Fibroblast of lung (primary cell): ENCODE measurements around the gene KIF21B.

ENCODE experiments used
- EZH2 ChIP-seq: IDR thresholded peaks from 2 replicates; pipeline ENCODE4 v1.5.1; 2012; ENCODE audit warnings: low read length, control low read depth, mild to moderate bottlenecking; ENCODE audit errors: missing control alignments
- TF ChIP-seq, protein P1 (sequence below), 2 donors: IDR thresholded peaks in 1 of 2; conservative IDR thresholded peaks in 1 of 2; 1 replicate in 1 of 2; 2 replicates in 1 of 2; pipeline ENCODE4 v1.5.1; 2011 to 2012; ENCODE audit warnings: low read length in 2 of 2, control low read depth in 1 of 2, inconsistent platforms in 1 of 2, low read depth in 1 of 2, mild to moderate bottlenecking in 1 of 2

GRCh38 chr1:200980452-200980772 lies 43.1 kb downstream of the KIF21B start:
- TF ChIP-seq, protein P1, sequence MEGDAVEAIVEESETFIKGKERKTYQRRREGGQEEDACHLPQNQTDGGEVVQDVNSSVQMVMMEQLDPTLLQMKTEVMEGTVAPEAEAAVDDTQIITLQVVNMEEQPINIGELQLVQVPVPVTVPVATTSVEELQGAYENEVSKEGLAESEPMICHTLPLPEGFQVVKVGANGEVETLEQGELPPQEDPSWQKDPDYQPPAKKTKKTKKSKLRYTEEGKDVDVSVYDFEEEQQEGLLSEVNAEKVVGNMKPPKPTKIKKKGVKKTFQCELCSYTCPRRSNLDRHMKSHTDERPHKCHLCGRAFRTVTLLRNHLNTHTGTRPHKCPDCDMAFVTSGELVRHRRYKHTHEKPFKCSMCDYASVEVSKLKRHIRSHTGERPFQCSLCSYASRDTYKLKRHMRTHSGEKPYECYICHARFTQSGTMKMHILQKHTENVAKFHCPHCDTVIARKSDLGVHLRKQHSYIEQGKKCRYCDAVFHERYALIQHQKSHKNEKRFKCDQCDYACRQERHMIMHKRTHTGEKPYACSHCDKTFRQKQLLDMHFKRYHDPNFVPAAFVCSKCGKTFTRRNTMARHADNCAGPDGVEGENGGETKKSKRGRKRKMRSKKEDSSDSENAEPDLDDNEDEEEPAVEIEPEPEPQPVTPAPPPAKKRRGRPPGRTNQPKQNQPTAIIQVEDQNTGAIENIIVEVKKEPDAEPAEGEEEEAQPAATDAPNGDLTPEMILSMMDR (conservative IDR thresholded peaks at IDR 0.05 in 1 of 2, IDR thresholded peaks at IDR 0.05 in 1 of 2; ENCODE audit: low read depth in 1 of 2, low read length in 2 of 2), result no peak
- TF ChIP-seq EZH2, result no peak
